D341Med (cell line): ENCODE data around the gene ARHGEF10L.

ENCODE experiments used
- DNase-seq: peaks from one replicate; pipeline ENCODE4 v3.0.0; 2012; ENCODE audit warnings: low spot score

The ARHGEF10L gene

DNA sequence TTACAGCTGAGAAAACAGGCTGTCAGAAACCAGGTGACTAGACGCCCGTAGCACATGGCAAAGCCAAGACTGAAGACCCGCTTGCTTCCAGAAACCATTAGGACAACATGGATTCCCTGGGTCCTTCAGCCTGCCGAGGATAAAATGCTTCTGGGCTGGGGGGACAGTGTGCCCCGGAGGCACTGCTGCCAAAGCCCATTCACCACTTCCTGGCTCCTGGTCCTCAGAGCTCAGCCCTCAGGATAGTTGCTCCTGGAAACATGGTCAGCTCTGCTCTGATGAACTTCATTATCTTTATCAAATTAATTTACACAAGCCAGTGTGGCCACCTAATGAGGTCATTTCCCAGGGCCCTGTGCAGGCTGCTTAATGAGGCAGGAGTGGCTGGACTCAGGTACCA lies 174.5 kb downstream of the ARHGEF10L start:
- no peak for DNase-seq

DNA sequence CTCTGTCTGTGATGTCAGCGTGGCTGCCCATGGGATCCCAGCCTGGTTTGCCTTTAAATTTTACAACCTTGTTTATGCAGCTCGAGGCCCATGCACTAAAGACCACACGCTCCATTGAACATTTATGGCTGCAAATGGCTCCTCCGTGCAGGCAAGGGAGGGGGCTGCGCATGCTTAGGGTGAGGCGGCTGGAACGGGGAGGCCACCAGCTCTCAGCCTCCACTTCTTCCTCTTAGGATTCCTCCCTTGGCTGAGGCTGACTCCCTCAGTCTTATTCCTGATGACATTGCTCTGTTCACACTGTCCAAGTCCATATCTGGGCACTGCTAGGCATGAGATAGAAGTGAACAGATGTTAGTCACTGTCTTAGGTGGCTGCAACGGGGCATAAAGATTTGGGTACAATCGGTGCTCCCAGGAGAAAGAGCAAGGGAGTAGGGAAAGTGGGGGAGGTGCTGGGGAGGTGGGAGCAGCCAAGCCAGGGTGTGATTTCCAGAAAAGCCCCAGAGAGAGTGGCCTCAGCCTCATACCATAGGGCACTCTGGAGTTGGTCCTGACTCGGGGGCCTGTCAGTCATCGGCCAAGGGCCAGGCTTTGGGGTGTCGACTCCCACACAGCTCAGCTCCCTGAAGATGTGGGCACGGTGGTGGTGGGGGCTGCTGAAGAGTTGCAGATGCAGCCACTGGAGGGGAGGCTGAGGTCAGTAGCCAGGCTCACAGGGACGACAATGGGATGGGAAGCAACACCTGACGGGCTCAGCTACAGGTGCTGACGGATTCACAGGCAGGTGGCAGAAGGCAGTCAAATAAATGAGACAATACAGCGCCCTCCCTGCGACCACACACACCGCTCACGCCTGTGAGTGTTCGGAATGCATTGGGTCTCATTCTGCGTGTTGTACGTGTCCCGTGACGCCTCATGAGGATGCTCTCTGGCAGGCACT lies 178.4 kb downstream of the ARHGEF10L start:
- no peak for DNase-seq

DNA sequence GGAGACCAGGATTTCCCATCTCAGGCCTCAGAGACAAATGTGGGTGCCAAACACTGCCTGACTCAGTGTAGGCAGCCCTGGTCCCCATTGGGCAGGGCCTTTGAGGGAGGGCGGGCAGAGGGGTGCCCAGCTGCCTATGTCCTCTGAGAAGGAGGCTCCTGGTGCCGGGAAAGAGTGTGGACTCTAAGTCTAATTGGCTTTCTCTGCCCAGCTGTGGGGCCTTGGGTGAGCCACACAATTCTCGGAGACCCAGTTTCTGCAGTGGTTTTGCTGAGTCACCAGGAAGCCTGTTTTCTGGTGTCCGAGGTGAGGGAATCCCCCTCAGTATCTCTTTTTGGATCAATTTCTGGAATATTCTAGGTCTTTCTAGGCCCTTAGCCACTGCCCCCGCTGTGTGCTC lies 180.4 kb downstream of the ARHGEF10L start:
- DNase-seq = no peak

DNA sequence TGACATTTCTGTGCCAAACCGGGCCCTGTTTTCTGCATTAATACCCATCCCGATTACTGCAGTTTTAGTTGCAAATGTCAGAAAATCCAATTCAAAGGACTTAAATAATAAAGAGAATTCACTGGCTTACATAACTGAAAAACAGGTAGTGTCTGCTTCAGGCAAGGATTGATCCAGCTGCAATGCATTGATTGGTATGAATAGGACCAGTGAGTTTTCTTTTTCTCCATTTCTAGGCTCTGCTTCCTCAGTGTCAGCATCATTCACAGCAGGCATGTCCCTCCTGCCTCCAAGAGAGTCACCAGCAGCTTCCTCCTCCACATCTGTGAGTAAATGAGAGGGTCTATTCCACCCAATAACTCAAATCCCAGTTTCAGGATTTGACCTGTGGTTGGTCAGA lies 181.9 kb downstream of the ARHGEF10L start:
- no peak for DNase-seq

DNA sequence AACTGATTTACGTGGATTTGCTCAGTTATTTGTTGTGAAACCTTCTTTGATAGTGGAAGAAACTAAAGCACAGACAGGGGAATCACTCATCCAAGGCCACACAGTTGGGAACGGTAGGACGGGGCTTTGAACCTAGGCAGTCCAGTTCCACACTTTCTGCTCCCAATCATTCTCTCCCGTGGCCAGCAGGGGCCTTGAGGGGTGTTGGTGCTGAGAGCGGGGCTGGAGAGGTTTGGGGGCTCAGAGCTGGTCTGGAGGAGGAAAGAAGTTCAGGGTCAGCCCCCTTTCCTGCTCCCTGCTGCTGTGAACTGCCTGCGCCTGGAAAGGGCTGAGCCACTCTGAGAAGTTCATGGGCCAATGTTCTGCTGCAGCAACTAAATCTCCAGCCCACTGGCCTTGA lies 184.2 kb downstream of the ARHGEF10L start:
- no peak for DNase-seq

DNA sequence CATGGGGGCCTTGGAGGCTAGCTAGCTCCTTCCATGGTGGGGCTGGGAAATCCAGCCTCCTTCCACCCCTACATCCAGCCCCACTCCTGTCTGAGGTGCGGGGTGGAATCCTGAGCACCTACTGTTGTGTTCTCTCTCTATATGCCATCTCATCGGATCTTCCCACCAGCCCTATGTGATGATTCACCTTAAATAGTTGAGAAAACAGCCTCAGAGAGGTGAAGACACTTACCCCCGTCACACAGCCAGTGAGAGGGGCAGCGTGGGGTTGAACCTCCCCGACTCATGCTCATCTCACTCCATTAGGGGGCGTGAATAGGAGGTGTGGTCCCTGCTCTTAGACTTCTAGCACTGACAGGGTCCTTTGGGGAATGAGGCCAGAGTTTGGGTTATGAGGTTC lies 184.7 kb downstream of the ARHGEF10L start:
- DNase-seq = no peak

DNA sequence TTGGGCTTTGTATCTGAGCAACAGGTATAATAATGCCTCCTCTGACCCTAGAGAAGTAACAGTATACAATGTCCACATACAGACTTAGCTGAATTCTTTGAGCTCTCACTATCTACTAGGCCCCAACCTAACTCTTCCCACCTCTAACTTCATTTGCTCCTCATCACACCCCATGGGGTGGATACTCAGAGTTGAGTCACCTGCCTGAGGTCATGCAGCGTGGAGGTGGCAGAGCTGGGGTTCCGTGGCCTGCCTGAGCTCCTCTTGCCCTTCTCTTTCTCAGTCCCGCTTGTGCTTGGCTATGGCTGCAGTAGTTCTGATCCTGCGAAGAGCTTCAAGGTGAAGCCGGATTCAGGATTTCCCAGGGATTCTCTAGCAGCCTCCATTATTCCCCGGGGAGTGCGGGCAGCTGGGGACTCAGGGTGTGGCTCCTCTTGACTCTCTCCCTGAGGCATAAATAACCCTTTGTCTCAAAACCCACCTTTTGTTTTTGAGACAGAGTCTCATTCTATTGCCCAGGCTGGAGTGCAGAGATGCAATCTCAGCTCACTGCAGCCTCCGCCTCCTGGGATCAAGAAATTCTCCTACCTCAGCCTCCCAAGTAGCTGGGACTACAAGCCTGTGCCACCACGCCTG lies 185.7 kb downstream of the ARHGEF10L start:
- no peak for DNase-seq

DNA sequence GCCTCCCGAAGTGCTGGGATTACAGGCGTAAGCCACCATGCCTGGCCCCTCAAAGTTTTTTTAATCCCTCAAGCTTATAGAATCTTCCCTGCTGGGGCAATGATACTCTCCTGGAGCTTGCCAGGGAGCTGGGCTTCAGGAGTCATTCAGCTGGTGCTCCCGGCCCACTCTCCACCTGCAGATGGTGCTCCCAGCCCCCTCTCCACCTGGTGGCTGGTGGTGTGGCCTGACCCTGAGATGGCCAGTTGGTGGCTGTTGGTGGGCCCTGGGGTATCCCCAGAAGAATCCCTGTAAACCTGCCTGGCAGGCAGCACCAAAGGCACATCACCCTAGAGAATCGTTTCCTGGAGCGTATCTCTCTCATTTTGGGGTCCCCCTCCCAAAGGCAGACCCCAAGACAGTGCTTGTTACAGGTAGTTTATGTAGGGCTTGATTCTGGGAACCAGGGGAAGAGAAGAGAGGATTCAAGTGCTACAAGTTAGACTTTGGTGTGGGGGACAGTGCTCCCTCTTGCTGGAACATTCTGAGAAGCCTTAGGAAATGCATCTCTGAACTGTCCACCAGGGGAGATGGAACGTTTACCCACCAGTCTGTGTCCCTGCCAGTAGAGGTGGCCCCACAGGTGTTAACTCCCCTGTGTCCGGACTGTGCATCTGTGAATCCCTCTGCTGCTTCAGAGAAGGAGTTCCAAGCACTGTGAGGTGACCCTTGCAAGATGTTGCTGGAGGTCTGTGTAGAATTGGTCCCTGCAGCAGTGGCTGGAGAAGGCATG lies 186.5 kb downstream of the ARHGEF10L start:
- DNase-seq = no peak

DNA sequence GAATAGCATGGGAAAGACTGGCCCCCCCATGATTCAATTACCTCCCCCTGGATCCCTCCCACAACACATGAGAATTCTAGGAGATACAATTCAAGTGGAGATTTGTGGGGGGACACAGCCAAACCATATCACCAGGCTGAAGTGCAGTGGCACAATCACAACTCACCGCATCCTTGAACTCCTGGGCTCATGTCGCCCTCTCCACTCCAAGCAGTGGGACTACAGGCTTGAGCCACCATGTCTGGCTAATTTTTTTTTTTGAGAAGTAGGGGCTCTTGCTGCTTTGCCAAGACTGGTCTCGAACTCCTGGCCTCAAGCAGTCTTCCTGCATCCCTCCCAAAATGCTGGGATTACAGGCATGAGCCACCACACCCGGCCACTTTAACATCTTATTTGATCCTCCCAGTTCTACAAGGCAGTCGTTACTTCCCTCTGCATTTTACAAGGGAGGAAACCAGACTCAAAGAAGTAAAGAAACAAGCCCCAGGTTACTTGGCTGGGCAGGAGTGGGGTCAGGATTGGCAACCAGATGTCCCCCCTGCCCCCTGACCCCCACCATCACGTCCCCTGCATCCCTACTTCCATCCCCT lies 188.7 kb downstream of the ARHGEF10L start:
- DNase-seq = no peak

DNA sequence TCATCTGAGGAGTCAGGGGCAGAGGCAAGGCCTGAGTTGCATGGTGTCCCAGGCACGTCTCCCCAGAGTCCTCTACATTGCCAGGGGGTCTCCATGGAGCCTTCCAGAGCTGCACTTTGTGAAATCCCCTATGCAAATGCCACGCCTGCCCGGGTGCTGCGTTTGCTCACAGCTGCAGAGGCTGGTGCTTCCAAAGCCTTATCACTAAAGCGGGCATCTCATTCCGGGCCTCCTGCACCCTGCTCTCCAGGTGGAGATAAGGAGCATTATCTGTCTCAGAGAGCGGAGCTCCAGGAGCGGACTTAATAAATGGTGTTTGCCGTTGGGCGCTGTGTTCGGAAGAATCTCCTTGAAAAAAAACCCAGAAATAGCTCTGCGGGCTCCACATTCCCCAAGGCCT lies 189.8 kb downstream of the ARHGEF10L start:
- DNase-seq = no peak

DNA sequence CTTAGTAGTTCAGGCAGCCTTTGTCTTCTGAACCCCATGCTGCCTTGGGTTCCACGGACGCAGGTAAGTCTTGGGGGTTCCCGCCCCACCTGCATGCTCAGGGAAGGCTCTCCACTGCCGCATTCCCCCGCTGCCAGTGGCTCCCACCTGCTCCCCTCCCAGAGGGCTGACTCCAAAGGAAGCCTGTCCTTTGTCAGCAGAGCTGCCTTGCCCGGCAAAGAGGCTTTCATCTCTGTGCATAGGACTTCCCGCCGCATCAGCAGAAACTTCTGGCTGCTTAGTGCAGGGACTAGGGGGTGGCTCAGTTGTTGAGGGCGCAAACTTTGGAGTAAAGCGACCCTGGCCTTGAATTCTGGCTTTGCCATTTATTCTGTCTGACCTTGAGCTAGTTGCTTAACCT lies 190.4 kb downstream of the ARHGEF10L start:
- DNase-seq = no peak

DNA sequence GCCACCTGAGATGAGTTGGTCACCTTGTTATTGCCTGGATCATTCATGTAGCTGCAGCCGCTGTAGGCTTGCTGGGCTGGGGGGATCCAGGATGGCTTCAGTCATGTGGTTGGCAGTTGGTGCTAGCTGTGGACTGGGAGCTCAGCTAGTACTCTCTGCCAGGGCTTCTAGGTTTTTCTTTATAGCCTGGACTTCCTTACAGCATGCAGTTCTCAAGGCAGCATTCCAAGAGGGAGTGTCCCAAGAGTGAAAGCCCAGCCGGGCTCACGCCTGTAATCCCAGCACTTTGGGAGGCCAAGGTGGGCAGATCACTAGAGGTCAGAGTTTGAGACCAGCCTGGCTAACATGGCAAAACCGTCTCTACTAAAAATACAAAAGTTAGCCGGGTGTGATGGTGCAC lies 192.0 kb downstream of the ARHGEF10L start:
- no peak for DNase-seq

DNA sequence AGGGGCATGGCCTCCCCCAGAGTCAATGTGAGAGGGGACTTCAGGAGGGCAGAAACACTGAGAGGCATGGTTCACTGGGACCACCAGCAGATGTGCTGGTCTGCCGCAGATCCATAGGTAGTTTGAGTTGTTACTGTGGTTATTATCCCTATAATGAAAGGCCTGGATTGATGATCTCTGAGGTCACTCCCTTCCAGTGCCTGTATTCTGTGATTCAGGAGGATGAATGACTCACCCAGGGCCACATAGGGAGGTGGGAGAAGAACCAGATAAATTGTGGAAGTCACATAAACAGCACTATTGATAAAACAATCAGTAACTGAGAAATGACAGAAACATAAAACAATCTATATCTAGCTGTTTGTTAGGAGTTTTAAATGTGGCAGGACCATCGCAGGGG lies 193.0 kb downstream of the ARHGEF10L start:
- DNase-seq = no peak

DNA sequence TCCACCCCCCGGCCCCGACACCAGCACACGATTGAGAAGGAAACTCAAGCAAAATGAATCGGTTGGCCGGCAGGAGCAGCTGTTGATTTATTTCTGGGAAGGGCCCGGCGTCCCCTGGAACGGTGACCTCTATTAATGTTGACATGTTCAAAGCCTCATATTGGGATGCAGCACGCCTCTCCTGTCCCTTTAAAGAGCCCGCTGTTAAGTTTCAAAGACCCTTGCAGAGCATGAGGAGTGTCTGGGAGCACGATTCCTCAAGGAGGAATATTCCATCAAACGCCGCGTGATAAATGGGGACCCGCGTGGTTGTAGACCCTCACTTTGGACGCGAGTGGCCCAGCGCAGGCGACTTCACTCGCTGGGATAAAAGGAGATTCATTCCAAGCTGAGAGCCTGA lies 194.2 kb downstream of the ARHGEF10L start:
- DNase-seq = no peak

DNA sequence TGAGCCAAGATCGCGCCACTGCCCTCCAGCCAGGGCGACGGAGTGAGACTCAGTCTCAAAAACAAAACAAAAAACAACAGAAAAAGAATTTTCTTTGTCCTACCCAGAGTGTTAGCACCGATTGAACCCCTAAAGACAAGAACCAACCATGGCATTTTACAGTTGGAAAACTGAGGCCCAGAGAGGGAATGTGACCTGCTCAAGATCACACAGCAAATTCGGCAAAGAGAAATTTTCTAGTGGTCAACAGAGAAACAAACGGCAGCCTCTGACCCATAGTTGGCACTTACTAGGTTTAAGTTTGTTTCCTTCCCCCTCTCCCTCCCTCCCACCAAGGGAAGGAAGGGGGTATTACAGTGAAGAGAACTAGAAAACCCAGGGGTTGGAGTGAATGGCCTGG lies 195.1 kb downstream of the ARHGEF10L start:
- no peak for DNase-seq

DNA sequence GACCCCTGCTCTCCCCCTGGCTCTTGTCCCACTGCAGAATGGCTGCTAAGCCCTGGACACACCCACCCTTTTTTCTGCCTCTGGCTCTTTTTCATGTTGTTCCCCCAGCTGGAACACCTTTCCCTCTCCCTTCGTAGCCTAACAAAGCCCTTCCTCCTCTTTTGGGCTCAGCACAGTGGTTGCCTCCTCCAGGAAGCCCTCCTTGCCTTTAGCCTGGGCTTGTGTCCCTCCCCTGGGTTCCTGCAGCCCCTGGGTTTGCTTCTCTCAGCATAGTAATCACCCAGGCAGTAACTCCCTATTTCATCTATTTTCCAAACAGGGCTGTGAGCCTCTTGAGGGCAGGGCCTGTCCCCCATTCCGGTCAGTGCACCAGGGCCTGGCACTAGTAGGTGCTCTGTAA lies 195.8 kb downstream of the ARHGEF10L start:
- DNase-seq = no peak

DNA sequence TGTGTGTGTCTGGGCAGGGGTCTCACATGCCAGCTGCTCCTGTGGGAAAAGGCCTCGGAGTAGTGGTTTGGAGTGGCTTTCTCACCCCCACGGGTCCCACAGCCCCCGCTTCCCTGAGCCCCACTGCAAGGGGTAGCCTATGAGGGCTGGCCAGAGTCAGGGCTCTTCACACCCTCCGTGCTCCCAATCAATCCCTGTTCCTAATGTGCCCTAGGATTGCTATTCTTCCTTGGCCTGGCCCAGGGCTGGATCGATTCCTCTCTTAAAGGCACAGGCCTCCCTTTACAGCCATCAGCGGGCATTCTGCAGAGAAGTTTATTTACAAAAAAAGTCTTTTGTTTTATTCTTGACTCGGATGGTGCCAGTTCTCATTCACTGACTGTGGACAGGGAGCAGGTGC lies 196.3 kb downstream of the ARHGEF10L start:
- no peak for DNase-seq

DNA sequence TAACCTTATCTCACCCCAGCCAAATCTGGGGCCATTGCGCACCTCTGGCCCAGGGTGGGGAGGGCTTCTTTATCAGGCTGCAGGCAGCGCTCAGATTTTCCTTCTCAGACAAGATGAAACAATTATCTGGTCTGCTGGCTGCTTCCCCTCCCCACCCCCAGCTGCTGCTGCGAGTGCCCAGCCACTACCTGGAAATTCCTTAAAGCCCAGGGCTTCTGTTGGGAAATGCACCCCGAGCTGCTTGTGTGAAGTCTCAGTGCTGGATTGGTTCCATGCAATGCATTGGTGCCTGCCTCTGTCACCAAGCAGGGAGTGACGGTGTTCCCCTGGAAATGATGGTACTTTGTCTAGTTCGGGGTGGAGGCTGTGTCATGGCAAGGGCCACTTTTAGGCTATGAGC lies 197.1 kb downstream of the ARHGEF10L start:
- DNase-seq = no peak

DNA sequence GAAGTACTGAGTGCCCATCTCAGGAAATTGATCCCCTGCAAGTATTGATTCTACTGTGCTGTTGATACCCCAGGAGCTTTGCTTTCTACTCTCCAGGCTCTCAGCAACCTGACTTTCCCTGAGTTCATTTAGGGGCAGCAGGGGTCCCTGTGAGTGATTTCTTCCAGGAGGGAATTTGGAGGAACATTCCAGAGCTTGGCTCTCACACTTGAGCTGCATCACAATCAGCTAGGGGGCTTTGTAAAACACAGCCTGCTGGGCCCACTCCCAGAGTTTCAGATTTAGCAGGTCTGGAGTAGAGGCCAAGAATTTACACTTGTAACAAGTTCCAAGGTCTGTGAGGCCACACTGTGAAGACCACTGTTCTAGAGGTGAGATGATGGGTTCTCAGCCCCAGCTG lies 199.6 kb downstream of the ARHGEF10L start:
- DNase-seq = no peak

DNA sequence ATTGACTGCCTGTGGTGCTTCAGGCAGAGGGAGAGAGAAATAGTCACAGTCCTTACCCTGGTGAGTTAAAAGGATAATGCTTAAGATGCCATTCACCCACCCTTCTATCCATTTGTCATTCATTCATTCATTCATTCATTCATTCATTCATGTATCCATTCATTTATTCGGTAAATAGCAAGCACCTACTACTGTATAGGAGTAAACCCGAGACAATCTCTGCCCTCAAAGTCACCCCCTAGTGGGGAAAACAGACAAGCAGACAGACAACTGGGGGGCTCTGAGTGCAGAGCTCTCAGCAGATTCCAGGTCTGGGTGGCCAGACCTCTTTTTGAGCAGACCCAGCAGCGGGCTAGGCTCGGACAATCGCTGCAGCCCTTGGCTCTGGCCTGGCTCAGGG lies 201.6 kb downstream of the ARHGEF10L start:
- no peak for DNase-seq

DNA sequence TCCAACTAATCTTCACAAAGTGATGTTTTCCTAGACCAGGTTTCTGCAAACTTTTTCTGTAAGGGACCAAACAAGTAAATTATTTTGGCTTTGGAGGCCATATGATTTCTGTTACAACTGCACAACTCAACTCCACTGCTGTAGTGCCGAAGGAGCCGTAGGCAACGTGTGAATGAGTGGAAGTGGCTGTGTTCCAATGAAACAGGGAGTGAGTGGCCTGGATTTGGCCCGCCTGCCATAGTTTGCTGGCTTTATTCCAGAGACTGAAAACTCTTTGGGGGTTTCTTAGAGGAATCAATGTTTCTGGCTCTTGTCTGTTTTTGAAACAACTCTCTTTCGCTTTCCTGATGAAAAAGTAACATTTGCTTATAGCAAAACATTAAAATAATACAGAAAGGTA lies 203.1 kb downstream of the ARHGEF10L start:
- no peak for DNase-seq

DNA sequence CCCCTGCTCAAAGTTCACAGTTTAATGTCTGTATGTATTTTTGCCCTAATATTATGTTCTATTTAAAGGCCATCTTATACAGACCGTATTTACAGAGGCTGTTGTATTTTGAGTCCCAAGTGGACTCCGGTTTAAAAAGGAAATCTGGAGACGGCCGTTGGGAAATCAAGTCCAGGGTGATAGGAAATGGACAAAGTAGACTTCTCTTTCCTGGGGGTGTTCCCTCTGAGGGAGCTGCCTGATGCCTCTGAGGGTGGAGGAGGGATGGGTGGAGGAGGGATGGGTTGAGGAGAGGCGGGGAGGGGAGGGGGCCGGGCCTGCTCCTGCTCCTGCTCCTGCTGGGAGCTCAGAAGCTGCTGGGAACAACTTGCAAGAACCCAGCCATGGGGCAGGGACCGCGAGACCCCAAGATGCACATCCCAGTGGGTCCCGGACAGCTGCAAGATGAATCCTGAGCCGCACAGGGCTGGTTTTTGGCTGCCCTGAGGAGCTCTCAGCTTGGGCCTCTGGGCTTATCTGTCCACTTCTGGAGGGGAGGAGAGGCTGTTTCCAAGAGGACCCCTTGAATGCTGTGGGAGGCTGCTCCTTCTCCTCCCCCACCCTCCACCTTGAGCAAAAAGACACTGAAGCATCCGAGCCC lies 203.6 kb downstream of the ARHGEF10L start:
- no peak for DNase-seq
